GM18502 (cell line): Measurements from ENCODE around the gene KIAA1328.
"Not testable (repeated sequence)": the region's sequence is repeated elsewhere in the genome, so short reads cannot be mapped to it uniquely, and the experiment has no call there.

Experiments used
- ATAC-seq: cut with Tn5 transposase; IDR thresholded peaks from one replicate; pipeline ENCODE4 v1.9.1; 2021; ENCODE audit warnings: mild to moderate bottlenecking; ENCODE audit not compliant: unreplicated experiment, poor library complexity

The KIAA1328 gene

DNA sequence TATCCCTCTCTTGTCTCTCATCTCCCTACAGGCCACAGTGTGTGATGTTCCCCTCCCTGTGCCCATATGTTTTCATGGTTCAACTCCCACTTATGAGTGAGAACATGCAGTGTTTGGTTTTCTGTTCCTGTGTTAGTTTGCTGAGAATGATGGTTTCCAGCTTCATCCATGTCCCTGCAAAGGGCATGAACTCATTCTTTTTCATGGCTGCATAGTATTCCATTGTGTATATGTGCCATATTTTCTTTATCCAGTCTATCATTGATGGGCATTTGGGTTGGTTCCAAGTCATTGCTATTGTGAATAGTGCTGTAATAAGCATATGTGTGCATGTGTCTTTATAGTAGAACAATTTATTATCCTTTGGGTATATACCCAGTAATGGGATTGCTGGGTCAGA lies 44.9 kb downstream of the KIAA1328 start:
- not testable (repeated sequence) for ATAC-seq

DNA sequence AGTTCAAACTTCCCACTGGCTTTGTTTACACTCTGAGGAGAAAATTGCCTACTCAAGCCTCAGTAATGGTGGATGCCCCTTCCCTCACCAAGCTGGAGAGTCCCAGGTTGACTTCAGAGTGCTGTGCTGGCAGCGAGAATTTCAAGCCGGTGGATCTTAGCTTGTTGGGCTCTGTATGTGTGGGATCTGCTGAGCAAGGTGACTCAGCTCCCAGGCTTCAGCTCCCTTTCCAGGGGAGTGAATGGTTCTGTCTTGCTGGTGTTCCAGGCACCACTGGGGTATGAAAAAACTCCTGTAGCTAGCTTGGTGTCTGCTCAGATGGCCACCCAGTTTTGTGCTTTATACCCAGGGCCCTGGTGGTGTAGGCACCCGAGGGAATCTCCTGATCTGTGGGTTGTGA lies 50.9 kb downstream of the KIAA1328 start:
- ATAC-seq: not testable (repeated sequence)

DNA sequence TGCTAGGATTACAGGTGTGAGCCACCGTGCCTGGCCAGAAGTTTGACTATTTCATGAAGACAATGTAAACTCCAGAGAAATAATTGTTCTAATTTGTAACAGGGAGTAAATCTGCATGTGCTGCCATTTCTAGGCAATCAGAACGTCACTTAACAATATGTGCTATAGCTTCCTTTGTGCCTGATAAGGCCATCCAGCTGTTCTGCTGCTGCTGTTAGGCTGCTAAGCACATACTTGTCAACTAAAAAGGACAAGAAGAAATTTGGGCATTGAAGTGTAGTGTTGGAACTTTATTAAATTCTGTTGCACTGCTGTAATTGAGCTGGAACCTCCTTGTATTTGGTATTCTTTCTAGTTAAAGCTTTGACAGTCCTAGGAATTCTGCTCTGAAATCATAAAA lies 57.1 kb downstream of the KIAA1328 start:
- no peak for ATAC-seq

DNA sequence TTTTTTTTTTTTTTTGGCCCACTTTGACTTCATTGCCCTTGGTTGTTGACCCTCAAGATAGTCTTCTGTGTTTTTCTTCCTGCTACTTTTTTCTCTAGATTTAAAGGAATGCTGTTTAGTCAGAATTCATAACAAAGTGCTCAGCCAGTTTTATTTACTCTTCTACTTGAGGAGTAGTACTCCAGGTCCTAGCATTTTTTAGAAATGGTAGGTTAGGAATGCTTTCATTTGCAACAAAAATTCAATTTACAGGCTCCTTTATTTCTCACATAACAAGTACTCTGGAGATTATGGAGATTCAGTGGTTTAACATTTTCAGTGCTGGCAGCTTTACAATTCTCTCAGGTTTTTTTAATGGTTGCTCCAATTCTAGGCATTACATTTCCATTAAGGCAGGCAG lies 58.2 kb downstream of the KIAA1328 start:
- no peak for ATAC-seq

DNA sequence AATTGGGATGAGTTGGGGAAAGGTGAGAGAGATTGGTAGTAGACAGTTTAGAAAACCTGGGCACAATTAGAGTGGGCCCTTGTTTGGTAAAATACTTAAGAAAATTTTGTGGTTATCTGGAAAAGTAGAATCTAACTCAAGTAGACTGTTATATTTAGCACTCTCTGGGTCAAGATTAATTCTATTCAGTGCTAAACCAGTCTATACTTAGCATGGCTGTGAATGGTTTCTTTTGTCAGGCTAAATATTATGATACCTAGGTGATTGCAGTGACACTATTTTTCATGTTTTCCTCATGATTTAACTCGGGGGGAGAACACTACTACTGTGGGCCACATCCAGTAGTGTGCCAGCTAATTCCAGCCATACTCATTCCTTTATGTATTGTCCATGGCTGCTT lies 58.9 kb downstream of the KIAA1328 start:
- no peak for ATAC-seq

DNA sequence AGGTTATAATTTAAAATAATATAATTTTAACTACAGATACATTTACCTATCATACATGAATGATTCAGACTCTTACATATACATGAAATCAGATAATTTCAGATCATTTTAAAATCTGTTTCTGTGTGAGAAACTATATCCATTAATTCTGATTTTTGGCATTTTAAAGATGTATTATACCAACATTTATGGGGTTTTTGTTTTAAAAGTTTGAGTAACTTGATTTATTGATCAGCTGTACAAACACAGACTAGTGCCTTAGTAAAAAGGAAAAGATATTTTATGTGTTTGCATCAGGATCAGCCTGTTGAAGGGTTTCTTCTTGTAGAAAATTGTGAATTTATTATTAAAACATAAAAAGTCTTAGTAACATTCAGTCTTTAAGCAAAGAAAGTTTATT lies 59.9 kb downstream of the KIAA1328 start:
- no peak for ATAC-seq

DNA sequence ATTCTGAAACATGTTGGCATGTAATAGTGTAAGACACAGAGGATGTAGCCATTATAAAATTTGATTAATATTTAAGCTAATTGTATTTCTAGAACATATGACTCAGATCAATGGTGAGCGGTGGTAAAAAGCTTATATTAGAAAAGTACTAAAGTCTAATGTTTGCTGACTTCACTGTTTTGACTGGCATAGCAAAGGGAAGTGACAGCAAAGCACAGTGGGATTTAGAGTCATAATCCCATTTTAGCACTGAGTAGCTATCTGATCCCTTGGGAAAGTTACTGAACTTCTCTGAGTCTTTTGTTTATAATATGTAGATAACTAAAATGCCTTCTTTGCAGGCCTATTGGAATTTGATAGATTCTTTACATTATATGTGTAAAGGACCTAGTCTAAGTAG lies 60.4 kb downstream of the KIAA1328 start:
- no peak for ATAC-seq

DNA sequence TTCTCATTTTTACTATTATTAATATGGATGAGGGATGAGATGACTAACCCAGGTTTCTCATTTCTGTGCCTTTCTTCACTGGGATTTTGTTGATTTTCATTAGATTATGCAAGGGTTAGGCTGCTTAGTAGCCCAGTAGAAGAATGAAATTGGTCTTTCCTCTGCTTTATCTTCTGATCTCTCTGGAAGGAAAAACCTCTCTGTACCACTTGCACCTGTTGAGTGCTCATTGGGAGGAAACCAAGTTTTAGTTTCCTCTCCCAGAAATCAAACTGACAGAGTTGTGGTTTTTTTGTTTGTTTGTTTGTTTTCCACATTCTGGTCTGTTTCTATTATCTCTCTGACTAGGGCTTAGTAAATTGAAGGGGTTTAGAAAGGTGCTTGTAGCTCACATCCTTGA lies 60.8 kb downstream of the KIAA1328 start:
- ATAC-seq: no peak

DNA sequence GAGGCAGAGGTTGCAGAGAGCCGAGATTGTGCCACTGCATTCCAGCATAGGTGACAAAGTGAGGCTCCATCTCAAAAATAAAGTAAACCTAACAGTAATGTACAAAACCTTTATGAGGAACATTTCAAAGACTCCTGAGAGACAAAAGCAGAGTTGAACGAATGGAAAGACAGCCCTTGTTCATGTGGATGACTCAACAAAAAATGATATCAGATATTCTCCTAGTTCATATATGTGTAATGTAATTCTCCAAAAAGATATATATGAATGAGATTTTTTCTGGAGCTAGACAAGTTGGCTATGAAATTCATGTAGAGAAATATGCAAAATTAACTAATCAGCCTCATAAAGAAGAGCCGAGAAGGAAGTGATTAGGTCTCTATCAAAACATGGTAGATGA lies 61.7 kb downstream of the KIAA1328 start:
- ATAC-seq: no peak

DNA sequence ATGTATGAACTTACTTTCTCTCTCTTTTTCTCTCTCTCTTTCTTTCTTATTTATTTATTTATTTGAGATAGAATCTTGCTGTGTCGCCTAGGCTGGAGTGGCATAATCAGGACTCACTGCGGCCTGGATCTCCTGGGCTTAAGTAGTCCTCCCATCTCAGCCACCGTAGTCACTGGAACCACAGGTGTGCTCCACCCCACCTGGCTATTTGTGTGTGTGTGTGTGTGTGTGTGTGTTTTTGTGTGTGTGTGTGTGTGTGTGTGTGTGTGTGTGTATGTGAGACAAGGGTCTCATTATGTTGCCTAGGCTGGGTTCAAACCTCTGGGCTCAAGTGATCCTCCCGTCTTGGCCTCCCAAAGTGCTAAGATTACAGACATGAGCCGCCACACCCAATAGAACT lies 64.3 kb downstream of the KIAA1328 start:
- no peak for ATAC-seq

DNA sequence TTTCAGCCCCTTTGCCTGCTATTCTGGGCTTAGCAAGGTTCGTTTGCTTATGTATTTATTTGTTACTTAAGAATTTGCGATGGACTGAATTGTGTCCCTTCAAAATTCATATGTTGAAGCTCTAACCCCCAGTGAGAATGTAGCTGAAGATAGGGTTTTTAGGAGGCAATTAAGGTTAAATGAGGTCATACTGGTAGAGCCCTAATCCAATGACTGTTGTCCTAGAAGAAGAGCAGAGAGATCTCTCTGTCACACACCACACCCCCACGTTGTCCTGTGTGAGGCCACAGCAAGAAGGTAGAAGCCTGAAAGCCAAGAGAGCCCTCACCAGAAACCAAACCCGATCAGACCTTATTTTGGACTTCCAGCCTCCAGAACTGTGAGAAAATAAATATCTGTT lies 66.7 kb downstream of the KIAA1328 start:
- ATAC-seq: no peak

DNA sequence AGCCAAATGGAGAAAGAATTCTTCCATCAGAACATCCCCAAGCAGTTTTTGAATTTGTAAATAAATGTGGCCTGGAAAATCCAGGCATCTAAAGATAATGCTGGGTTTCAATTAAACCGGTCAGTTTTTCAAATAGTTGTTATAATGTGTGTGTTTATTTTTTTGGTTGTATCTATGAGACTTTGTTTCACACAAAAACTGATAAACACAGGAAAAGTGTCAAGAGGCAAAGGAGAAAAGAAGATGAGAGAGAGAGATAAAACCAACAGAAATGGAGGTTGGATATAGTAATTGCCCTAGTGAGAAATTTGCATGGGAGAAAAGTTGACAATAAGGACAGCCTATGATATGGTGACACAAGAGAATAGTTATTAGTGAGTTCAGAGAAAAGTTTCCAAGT lies 68.3 kb downstream of the KIAA1328 start:
- ATAC-seq: no peak

DNA sequence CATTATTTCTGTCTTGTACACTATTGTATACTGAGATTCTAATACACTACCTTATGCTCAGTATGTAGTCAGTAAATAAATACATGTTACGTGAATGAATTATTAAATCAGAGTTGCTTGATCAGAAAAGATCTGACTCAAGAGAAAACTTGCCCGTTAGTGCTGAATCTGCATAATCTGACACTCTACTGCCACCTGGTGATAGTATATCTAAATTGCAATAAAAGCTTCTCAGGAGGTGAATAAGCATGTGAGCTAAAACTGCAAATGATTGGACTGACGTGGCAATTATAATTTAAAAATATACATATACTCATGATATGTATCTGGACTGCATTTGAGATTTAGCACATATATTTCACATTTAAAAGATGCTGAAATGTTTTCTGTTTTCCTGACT lies 70.4 kb downstream of the KIAA1328 start:
- no peak for ATAC-seq

DNA sequence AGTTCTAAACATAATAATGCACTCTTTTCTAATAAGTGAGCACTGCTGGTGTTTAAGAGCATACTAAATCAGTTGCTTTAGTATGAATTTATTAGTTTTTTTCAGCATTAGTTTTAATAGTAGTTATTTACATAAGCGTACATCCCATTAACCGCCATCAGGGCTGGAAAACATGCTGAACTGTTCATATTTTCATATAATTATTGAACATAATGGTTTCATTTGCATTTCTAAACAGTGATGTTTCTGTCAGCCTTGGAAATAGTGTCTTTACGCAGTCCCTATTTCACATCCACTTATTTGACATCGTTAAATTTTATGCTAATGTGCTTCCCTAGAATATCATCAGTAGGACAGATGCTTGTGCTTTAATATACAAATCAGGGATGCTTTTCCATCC lies 71.5 kb downstream of the KIAA1328 start:
- ATAC-seq: no peak

DNA sequence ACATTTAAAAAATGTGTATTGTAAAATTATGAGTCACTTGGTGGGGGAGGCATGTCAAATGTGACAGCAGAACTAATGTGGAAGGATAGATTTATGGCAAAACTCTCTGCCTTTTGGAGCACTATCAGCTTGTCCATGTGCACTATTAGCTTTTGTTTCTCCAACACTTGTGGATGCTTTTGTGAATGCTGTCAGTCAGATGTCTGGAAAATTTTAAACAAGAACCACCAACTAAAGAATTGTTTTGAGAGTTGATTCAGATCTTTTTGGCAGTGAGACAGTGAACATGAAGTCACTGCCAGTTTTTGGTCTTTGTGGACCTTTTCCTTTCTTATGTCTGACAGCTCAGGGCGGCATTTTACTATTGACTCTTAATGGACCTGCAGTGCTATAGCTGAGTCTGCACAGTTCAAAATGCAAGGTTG lies 72.4 kb downstream of the KIAA1328 start:
- ATAC-seq: no peak

DNA sequence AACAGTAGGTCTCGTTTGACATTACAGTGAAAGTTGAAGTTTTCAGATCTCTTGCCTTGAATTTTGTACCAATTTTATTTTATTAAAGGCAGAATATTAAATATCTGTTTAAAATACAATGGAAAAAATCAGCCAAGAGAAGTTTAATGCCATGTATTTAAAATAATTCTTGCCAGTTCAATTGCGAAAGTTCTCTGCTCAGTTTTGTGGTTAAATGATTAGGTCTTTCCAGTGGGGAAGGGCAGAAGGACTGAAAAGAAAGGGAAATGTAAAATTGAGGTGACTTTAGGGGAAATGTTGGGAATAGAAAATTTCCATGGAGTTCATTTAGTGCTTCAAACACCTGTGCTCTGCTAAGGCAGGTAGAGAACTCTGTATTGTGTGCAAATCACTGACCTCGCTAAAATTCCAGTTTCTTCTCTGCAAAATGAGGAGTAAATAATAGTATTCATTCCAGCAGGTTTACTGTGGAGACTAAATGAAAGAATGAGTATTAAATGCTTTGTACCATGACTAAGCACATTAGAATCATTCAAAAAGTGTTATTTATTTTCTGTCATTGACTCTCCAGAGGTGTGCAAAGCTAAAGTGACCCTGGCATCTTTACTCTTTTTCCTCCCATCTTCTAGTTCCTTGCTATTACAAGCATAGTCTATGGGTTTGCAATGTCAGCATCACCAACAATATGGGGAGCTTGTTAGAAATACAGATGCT lies 74.4 kb downstream of the KIAA1328 start:
- no peak for ATAC-seq

DNA sequence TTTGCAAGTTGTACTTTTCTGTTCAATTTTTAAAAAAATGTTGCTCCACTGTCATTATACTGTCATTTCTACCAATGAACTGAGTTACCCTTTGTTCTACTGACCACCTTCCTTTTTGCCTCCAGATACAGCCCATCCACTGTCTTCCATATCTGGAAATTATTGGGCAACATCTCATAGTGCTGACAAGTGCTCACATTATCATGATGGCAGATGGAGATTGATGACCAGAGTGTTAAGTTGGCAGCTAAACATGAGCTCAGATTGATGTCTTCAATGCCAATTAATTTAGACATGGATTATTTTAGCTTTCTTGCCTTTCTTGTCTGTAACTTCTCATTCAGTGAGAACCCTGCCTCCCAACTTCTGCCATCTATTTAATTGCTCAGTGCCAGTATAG lies 76.6 kb downstream of the KIAA1328 start:
- ATAC-seq: no peak

DNA sequence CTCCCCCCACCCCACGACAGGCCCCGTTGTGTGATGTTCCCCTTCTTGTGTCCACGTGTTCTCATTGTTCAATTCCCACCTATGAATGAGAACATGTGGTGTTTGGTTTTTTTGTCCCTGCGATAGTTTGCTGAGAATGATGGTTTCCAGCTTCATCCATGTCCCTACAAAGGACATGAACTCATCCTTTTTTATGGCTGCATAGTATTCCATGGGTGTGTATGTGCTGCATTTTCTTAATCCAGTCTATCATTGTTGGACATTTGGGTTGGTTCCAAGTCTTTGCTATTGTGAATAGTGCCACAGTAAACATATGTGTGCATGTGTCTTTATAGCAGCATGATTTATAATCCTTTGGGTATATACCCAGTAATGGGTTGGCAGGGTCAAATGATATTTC lies 80.4 kb downstream of the KIAA1328 start:
- ATAC-seq: not testable (repeated sequence)

DNA sequence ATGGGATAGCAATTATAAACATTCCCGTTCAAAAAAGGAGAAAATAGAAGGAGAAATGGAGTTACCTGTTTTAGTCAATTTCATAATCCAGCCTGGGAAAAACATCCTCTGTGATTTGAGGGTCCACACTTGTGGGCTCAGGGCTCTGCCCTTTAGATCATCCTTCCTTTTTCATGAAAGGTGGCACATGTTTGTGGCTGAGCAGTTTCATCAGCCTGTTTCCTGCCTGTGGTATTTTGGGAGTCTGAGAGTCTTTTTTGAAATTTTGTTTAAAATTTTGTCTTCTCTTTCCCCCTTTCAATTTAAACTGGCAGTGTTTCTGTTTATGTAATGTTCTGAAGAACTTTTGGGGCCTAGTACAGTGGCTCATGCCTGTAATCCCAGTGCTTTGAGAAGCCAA lies 84.0 kb downstream of the KIAA1328 start:
- ATAC-seq: no peak

DNA sequence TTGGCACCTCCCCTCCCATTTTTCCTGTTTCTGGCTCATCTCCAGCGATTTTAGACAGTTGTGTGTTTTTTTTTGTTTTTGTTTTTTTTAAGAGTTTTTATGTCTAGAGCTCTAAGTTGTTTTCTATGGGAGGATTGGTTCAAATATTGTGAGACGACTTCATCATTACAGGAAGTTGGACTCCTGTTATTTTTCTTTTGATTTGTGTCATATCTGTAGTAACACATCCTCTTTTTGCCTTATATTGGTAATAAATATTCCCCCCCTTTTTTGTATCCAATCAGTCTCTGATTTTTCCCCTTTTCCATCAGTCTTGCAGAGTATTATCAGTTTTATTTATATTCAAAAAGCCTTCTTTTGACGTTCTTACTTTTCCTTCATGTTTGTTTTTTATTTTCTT lies 89.0 kb downstream of the KIAA1328 start:
- ATAC-seq: peak; percentile 68

DNA sequence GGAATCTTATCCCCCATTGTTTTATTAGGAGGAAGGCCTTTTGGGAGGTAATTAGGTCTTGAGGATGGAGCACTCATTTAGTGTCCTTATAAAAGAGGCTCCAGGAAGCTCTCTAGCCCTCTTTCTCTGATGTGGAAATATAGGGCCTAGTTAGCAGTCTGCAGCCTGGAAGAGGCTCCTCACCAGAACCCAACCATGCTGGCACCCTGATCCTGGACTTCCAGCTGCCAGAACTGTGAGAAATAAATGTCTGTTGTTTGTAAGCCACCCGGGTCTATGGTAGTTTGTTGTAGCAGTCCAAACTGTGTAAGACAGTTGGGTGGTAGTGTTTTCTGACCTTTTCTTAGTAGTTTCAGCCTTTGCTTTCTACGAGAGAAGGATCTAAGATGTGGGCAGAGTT lies 100.7 kb downstream of the KIAA1328 start:
- ATAC-seq: no peak

DNA sequence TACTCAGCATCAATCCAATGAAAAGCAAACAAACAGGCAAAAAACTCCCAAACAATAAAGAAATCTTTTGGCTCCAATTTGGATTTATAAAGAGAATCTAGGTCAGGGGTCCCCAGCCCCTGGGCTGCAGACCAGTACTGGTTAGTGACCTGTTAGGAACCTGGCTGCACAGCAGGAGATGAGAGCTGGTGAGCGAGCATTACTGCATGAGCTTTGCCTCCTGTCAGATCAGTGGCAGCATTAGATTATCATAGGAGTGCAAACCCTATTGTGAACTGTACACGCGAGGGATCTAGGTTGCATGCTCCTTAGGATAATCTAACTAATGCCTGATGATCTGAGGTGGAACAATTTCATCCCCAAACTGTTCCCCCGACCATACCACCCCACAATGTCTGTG lies 102.2 kb downstream of the KIAA1328 start:
- no peak for ATAC-seq

DNA sequence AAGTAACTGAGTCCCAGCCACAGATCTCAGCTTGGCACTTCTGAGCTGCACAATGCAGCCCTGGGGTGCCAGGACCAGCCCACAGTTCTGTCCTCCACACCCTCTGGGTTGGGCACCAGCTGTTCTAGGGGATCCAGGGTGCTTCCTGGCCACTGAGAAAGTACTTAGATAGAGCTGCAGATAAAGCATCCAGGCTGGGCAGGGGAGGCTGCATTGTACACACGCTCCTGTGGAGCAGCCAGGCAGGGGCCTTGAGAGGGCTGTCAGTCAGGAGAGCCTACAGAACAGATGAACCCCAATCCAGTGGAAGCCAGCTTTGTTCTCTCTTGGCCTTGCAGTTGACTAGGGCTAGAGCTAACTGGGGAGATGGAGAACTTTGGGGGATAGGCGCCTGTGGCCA lies 104.6 kb downstream of the KIAA1328 start:
- no peak for ATAC-seq
